Ishikawa (cell line): ENCODE results near the gene DEGS2.

Source experiments
- EP300 ChIP-seq: IDR thresholded peaks from 2 replicates; pipeline ENCODE4 v1.6.1; 2012; ENCODE audit warnings: borderline replicate concordance
- FOXM1 ChIP-seq: IDR thresholded peaks from 2 replicates; pipeline ENCODE4 v1.6.1; 2012; ENCODE audit warnings: low read depth, borderline replicate concordance
- MAX ChIP-seq: IDR thresholded peaks from 2 replicates; pipeline ENCODE4 v1.6.1; 2012
- NFIC ChIP-seq: IDR thresholded peaks from 2 replicates; pipeline ENCODE4 v1.6.1; 2012
- RAD21 ChIP-seq: IDR thresholded peaks from 2 replicates; pipeline ENCODE4 v1.6.1; 2012; ENCODE audit warnings: low read depth

- TF ChIP-seq RAD21, result no peak
- TF ChIP-seq FOXM1, result no peak
- no peak for TF ChIP-seq MAX
- TF ChIP-seq NFIC, result no peak
- TF ChIP-seq EP300, result no peak
Observed at GRCh38 chr14:100199240-100199860, 39.9 kb upstream of the DEGS2 start.
